Measurements from ENCODE around the gene FBLN2. TPM values are rescaled to one million over a fixed set of nuclear protein-coding genes. Genes with fewer than 3 reads are reported as not detected.

Gene FBLN2
- polyA plus RNA-seq, 2 of the 4 experiments (the other 2 are of a cell fraction), result 1.1 to 2.7 TPM

DNA sequence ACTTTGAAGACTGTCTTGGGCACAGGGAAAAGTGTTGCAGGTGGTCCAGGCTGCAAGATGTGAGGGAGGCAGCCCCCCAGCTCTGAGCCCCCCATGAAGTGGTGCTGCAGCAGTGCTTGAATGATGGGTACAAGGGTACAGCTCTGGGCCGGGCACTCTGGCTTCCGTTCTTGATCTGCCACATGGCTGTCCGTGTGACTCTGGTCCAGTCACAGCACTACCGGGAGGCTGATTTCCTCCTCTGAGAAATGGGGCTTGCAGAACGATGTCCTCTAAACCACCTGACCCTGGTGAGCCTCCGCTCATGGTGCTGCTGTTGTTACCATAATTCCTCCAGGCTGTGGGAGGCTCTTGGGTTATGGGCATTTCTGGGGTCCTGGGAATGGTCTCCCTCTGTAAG is 75.1 kb downstream of the FBLN2 start:
- ATAC-seq (no peak), DNase-seq (ENCODE audit: low read depth in 1 of 2, low spot score in 1 of 2) (no peak), FAIRE-seq (no peak)
- ChIA-PET CTCF (interaction anchor here (0.6 to 5.3 kb wide), 2 partner anchors 24 to 340 kb away, joined by 3 to 32 read pairs; no protein-coding TSS in a partner anchor), POLR2A (no interaction called here)
- H3K4me3 ChIP-seq, result no peak overlapping the region
- no peaks in the 10 kb centered on the region for H3K9me3 ChIP-seq
- no peaks in the 10 kb centered on the region for H3K4me1 ChIP-seq
- H3K27ac ChIP-seq, result no peak overlapping the region
- no peak overlapping the region for H3K4me2 ChIP-seq
- TF ChIP-seq CHD2 (IDR thresholded peaks at IDR 0.05; ENCODE audit: low read length, partially characterized antibody) (no peak), HEYL (CRISPR knock-in tag; IDR thresholded peaks at IDR 0.05) (no peak), HOXB13 (CRISPR knock-in tag; IDR thresholded peaks at IDR 0.05; ENCODE audit: low read depth) (no peak), BHLHE40 (IDR thresholded peaks at IDR 0.05; ENCODE audit: low read depth, low read length) (no peak)
- TF ChIP-seq, protein P1, sequence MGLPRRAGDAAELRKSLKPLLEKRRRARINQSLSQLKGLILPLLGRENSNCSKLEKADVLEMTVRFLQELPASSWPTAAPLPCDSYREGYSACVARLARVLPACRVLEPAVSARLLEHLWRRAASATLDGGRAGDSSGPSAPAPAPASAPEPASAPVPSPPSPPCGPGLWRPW (IDR thresholded peaks at IDR 0.05), result no peak
- 56% methylated on average over 6 of the region's 6 CpGs for WGBS (ENCODE audit: missing lambda C conversion rate)

DNA sequence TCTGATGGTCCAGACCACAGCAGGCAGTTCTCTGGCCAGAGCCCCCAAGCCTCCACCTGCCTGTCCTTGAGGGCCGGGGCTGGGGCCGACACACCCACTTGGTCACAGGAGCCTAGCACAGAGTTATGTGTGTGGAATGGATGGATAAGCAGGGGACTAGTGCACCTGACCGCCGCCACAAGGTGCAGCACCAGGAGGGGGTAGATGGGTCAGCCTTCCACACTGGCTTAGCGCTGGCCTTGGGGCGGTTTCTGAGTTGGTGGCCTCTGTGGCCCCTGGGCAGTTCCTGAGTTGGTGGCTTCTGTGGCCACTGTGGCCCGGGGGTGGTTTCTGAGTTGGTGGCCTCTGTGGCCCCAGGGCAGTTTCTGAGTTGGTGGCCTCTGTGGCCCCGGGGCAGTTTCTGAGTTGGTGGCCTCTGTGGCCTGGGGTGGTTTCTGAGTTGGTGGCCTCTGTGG is 75.8 kb downstream of the FBLN2 start:
- Histone ChIP-seq H3K4me1 (no peaks in the 10 kb centered on the region), H3K27ac (no peak overlapping the region), H3K4me3 (no peak overlapping the region), H3K9me3 (no peaks in the 10 kb centered on the region), H3K4me2 (no peak overlapping the region)
- ChIA-PET CTCF (interaction anchor here (0.6 to 5.3 kb wide), 2 partner anchors 23 to 341 kb away, joined by 3 to 32 read pairs; no protein-coding TSS in a partner anchor), POLR2A (no interaction called here)
- no peak for FAIRE-seq
- no peak for ATAC-seq
- 74% methylated on average over 5 of the region's 8 CpGs for WGBS (ENCODE audit: missing lambda C conversion rate)
- TF ChIP-seq CEBPB (IDR thresholded peaks at IDR 0.05) (no peak), MYC (IDR thresholded peaks at IDR 0.05; ENCODE audit: borderline replicate concordance, low read length) (no peak), CBX2 (IDR thresholded peaks at IDR 0.05; ENCODE audit: borderline replicate concordance, low read depth) (no peak)
- DNase-seq (ENCODE audit: low read depth in 1 of 2, low spot score in 1 of 2), result no peak

DNA sequence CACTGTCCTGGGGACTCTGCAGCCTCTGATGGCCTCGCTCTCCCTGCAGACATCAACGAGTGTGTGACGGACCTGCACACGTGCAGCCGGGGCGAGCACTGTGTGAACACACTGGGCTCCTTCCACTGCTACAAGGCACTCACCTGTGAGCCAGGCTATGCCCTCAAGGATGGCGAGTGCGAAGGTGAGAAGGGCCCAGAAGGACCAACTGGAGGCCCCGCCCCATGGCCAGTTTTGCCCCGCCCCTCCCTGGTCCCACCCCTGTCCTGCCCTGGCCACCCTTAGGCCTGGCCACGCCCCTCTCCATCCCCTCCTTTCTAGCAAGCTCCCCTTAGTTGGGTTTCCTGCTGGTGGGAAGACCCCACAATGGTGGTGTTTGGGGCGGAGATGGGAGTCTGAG is 77.5 kb downstream of the FBLN2 start:
- no peak for TF ChIP-seq HOXA7 (CRISPR knock-in tag; IDR thresholded peaks at IDR 0.05)
- no peak for TF ChIP-seq HEYL (CRISPR knock-in tag; IDR thresholded peaks at IDR 0.05)
- TF ChIP-seq EP300 (IDR thresholded peaks at IDR 0.05), result no peak
- no peak for TF ChIP-seq FOSB (CRISPR knock-in tag; IDR thresholded peaks at IDR 0.05)
- DNase-seq (ENCODE audit: low read depth in 1 of 2, low spot score in 1 of 2) (no peak), ATAC-seq (peak in 1 of 2 experiments; percentile 10; a peak in 1 of 6 replicates), FAIRE-seq (no peak)
- Histone ChIP-seq H3K4me2 (no peak overlapping the region), H3K27ac (no peak overlapping the region), H3K4me3 (no peak overlapping the region), H3K4me1 (no peaks in the 10 kb centered on the region), H3K9me3 (no peaks in the 10 kb centered on the region)
- ChIA-PET CTCF (interaction anchor here (1.8 to 36.5 kb wide), 3 partner anchors 22 to 127 kb away, joined by 4 to 1096 read pairs (median 32); no protein-coding TSS in a partner anchor), POLR2A (no interaction called here)
- 88% methylated on average over 9 of the region's 12 CpGs for WGBS (ENCODE audit: missing lambda C conversion rate)

DNA sequence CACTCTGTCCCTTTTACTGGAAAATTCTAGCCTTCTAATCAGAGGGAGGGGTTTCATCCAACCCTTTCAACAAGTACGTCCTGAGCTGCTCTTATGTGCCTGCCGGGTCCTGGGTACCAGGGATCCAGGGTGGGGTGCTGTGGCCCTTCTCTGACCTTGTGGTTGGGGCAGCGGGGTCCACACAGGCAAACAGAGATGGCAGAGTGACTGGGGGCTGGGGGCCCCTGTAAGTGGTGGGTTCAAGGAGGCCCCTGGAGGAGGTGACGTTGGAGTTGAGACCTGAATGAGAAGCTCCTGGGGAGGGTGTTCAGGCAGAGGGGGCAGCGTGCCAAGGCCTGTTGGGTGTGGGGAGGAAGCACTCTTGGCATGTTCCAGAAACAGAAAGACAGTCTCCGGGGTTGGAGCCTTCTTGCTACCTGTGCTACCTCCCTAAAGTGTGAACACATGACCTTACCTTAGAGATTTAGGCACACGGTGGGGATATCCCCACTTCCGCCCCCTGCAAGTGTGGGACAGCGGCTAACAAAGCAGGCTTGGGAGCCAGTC is 78.1 kb downstream of the FBLN2 start:
- H3K4me2 ChIP-seq, result no peak overlapping the region
- CTCF ChIA-PET, result interaction anchor here (1.2 to 36.5 kb wide), 4 partner anchors 21 to 127 kb away, joined by 4 to 1096 read pairs (median 6); no protein-coding TSS in a partner anchor
- no peak overlapping the region for H3K4me3 ChIP-seq
- FAIRE-seq (no peak), DNase-seq (ENCODE audit: low read depth in 1 of 2, low spot score in 1 of 2) (no peak), ATAC-seq (no peak)
- POLR2A ChIA-PET, result no interaction called here
- H3K27ac ChIP-seq, result no peak overlapping the region
- 58% methylated on average over 9 of the region's 9 CpGs for WGBS (ENCODE audit: missing lambda C conversion rate)
- no peaks in the 10 kb centered on the region for H3K9me3 ChIP-seq
- TF ChIP-seq EHMT2 (IDR thresholded peaks at IDR 0.05; ENCODE audit: low read depth) (no peak), MAZ (IDR thresholded peaks at IDR 0.05; ENCODE audit: borderline replicate concordance, low read depth, low read length) (no peak), RAD21 (conservative IDR thresholded peaks at IDR 0.05 in 1 of 2, IDR thresholded peaks at IDR 0.05 in 1 of 2) (no peak), MAFK (IDR thresholded peaks at IDR 0.05; ENCODE audit: partially characterized antibody) (no peak), CBX2 (IDR thresholded peaks at IDR 0.05; ENCODE audit: borderline replicate concordance, low read depth) (no peak), RFX5 (IDR thresholded peaks at IDR 0.05) (no peak), HOXB13 (CRISPR knock-in tag; IDR thresholded peaks at IDR 0.05; ENCODE audit: low read depth) (no peak), PHF8 (IDR thresholded peaks at IDR 0.05; ENCODE audit: borderline replicate concordance, low read depth) (no peak), ZC3H11A (IDR thresholded peaks at IDR 0.05) (no peak), FOSB (CRISPR knock-in tag; IDR thresholded peaks at IDR 0.05) (no peak), KDM5A (IDR thresholded peaks at IDR 0.05) (no peak), ESRRA (IDR thresholded peaks at IDR 0.05; ENCODE audit: borderline replicate concordance, low read length) (no peak)
- TF ChIP-seq, protein P2, sequence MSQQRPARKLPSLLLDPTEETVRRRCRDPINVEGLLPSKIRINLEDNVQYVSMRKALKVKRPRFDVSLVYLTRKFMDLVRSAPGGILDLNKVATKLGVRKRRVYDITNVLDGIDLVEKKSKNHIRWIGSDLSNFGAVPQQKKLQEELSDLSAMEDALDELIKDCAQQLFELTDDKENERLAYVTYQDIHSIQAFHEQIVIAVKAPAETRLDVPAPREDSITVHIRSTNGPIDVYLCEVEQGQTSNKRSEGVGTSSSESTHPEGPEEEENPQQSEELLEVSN (IDR thresholded peaks at IDR 0.05; ENCODE audit: borderline replicate concordance, low read depth), result no peak
- TF ChIP-seq, protein P1 (IDR thresholded peaks at IDR 0.05), result no peak
- TF ChIP-seq, protein P3, sequence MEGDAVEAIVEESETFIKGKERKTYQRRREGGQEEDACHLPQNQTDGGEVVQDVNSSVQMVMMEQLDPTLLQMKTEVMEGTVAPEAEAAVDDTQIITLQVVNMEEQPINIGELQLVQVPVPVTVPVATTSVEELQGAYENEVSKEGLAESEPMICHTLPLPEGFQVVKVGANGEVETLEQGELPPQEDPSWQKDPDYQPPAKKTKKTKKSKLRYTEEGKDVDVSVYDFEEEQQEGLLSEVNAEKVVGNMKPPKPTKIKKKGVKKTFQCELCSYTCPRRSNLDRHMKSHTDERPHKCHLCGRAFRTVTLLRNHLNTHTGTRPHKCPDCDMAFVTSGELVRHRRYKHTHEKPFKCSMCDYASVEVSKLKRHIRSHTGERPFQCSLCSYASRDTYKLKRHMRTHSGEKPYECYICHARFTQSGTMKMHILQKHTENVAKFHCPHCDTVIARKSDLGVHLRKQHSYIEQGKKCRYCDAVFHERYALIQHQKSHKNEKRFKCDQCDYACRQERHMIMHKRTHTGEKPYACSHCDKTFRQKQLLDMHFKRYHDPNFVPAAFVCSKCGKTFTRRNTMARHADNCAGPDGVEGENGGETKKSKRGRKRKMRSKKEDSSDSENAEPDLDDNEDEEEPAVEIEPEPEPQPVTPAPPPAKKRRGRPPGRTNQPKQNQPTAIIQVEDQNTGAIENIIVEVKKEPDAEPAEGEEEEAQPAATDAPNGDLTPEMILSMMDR (IDR thresholded peaks at IDR 0.05), result no peak
- H3K4me1 ChIP-seq, result no peaks in the 10 kb centered on the region

Data from A549 (cell line).